Measurements from ENCODE around the gene MITF. TPM values are rescaled to one million over a fixed set of nuclear protein-coding genes. Genes with fewer than 3 reads are reported as not detected.

MITF gene
- total and polyA plus RNA-seq, 2 donors (not counting 1 experiment from before 2014, with no cell fraction given): 0.10 TPM; not detected in 1

DNA sequence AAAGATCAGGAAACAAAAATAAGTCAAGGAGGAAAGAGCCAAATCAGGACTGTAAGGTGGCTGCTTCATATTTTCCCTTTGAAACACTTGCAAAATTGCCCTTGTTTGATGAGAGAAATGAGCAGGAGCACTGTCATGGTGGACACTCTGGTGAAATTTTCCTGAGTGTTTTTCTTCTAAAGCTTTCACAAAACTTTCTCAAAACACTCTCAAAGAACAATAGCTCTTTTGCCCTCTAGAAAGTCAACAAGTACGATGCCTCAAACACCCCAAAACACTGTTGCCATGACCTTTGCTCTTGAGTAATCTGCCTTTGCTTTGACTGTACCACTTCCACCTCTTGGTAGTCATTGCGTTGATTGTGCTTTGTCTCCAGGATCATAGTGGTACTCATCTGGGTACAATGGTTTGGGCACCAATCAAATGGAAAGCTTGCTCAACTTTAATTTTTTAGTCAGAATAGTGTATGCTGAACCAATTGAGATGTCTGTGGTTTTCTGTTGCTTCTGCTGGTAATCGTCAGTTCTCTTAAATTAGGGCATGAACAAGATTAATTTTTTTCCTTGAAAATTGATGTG is 13.2 kb upstream of the MITF start:
- ChIA-PET CTCF (no interaction called here), POLR2A (no interaction called here)
- peaks cover 0 to 3% (median 0%) of the 10 kb centered on the region in 4 experiments for H3K27me3 ChIP-seq (replicated peaks in 1 of 4; ENCODE audit: control extremely low read depth in 1 of 4, control insufficient read depth in 3 of 4, insufficient read depth in 4 of 4, low read length in 3 of 4)
- Mint-ChIP-seq H3K27me3 (peaks cover 6% of the 10 kb centered on the region), H3K4me1 (no peaks in the 10 kb centered on the region), H3K4me3 (no peak overlapping the region), H3K27ac (no peak overlapping the region), H3K9me3 (ENCODE audit: insufficient read depth) (no peaks in the 10 kb centered on the region)
- H3K4me1 ChIP-seq (ENCODE audit: control insufficient read depth in 2 of 2, insufficient read depth in 2 of 2, low read length in 2 of 2): no peaks in the 10 kb centered on the region
- no peaks in the 10 kb centered on the region for H3K36me3 ChIP-seq (replicated peaks in 1 of 2; ENCODE audit: control extremely low read depth in 1 of 2, control insufficient read depth in 1 of 2, extremely low read depth in 1 of 2, insufficient read depth in 2 of 2, low read length in 1 of 2)
- no peaks in the 10 kb centered on the region for H3K9me3 ChIP-seq (ENCODE audit: control extremely low read depth in 1 of 3, control insufficient read depth in 2 of 3, insufficient read depth in 1 of 3, low read length in 2 of 3)
- no peak overlapping the region for H3K9ac ChIP-seq (ENCODE audit: low read length)
- H3K27ac ChIP-seq (ENCODE audit: low read length in 2 of 2): no peak overlapping the region
- ATAC-seq (ENCODE audit: low read depth): no peak
- H3K4me2 ChIP-seq (replicated peaks; ENCODE audit: low read depth, low read length, poor library complexity, severe bottlenecking): no peak overlapping the region
- WGBS (ENCODE audit: insufficient coverage): 100% methylated on average over 1 of the region's 3 CpGs
- TF ChIP-seq, protein P1, sequence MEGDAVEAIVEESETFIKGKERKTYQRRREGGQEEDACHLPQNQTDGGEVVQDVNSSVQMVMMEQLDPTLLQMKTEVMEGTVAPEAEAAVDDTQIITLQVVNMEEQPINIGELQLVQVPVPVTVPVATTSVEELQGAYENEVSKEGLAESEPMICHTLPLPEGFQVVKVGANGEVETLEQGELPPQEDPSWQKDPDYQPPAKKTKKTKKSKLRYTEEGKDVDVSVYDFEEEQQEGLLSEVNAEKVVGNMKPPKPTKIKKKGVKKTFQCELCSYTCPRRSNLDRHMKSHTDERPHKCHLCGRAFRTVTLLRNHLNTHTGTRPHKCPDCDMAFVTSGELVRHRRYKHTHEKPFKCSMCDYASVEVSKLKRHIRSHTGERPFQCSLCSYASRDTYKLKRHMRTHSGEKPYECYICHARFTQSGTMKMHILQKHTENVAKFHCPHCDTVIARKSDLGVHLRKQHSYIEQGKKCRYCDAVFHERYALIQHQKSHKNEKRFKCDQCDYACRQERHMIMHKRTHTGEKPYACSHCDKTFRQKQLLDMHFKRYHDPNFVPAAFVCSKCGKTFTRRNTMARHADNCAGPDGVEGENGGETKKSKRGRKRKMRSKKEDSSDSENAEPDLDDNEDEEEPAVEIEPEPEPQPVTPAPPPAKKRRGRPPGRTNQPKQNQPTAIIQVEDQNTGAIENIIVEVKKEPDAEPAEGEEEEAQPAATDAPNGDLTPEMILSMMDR (IDR thresholded peaks at IDR 0.05): no peak
- no peak for TF ChIP-seq EZH2 (IDR thresholded peaks at IDR 0.05; ENCODE audit: borderline replicate concordance, insufficient read depth, low read depth, low read length, poor library complexity, severe bottlenecking)
- intact Hi-C loops (cut with micrococcal nuclease): no loop called here
- no peak overlapping the region for H2AFZ ChIP-seq (ENCODE audit: insufficient read depth, low read depth, low read length, poor library complexity, severe bottlenecking)
- no peaks in the 10 kb centered on the region for H4K20me1 ChIP-seq (ENCODE audit: control insufficient read depth, insufficient read depth, low read length, poor library complexity, severe bottlenecking)
- no peaks in the 10 kb centered on the region for H3K79me2 ChIP-seq (ENCODE audit: control insufficient read depth, insufficient read depth, low read length)
- no peak for DNase-seq
- H3K4me3 ChIP-seq (ENCODE audit: control extremely low read depth in 1 of 5, extremely low read depth in 1 of 5, insufficient read depth in 1 of 5, low read depth in 2 of 5, low read length in 4 of 5): no peak overlapping the region

DNA sequence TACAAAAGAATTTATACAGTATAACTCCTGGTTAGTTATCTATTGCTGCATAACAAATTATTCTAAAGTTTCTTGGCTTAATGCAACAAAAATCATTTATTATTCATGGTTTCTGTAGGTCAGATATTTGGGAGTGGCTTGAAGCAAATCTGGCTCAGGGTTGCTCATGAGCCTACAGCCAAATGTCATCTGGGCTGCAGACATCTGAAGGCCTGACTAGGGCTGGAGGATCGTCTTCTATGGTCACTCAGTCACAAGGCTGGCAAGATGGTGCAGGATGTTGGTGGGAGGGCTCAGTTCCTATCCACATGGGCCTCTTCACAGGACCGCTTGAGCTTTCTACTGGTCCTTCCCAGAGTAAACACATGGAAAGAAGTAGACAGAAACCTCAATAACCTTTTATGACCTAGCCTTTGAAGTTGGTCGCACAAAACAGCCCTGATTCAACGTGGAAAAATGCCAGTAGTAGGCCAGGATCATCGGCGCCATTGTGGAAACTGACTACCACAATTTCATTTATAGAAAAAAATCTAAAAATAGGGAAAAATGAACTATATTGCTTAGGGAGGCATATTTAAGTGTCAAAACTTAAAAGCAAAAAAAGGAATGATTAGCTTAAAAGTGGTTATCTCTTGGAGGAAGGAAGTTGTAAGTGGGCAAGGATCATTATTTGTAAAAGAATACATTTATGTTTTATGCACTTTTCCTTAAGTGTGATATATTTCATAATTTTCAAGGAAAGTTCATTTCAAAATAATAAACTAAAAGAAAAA is 9.9 kb upstream of the MITF start:
- TF ChIP-seq, protein P1 (IDR thresholded peaks at IDR 0.05): no peak
- TF ChIP-seq EZH2 (IDR thresholded peaks at IDR 0.05; ENCODE audit: borderline replicate concordance, insufficient read depth, low read depth, low read length, poor library complexity, severe bottlenecking): no peak
- Histone ChIP-seq H4K20me1 (ENCODE audit: control insufficient read depth, insufficient read depth, low read length, poor library complexity, severe bottlenecking) (no peaks in the 10 kb centered on the region), H3K27me3 (replicated peaks in 1 of 4; ENCODE audit: control extremely low read depth in 1 of 4, control insufficient read depth in 3 of 4, insufficient read depth in 4 of 4, low read length in 3 of 4) (peaks cover 0 to 3% (median 0%) of the 10 kb centered on the region in 4 experiments), H3K27ac (ENCODE audit: low read length in 2 of 2) (no peak overlapping the region), H3K9ac (ENCODE audit: low read length) (no peak overlapping the region), H3K36me3 (replicated peaks in 1 of 2; ENCODE audit: control extremely low read depth in 1 of 2, control insufficient read depth in 1 of 2, extremely low read depth in 1 of 2, insufficient read depth in 2 of 2, low read length in 1 of 2) (no peaks in the 10 kb centered on the region), H3K4me2 (replicated peaks; ENCODE audit: low read depth, low read length, poor library complexity, severe bottlenecking) (no peak overlapping the region), H3K4me3 (ENCODE audit: control extremely low read depth in 1 of 5, extremely low read depth in 1 of 5, insufficient read depth in 1 of 5, low read depth in 2 of 5, low read length in 4 of 5) (no peak overlapping the region), H2AFZ (ENCODE audit: insufficient read depth, low read depth, low read length, poor library complexity, severe bottlenecking) (no peak overlapping the region), H3K9me3 (ENCODE audit: control extremely low read depth in 1 of 3, control insufficient read depth in 2 of 3, insufficient read depth in 1 of 3, low read length in 2 of 3) (no peaks in the 10 kb centered on the region), H3K79me2 (ENCODE audit: control insufficient read depth, insufficient read depth, low read length) (no peaks in the 10 kb centered on the region), H3K4me1 (ENCODE audit: control insufficient read depth in 2 of 2, insufficient read depth in 2 of 2, low read length in 2 of 2) (no peaks in the 10 kb centered on the region)
- ChIA-PET POLR2A (no interaction called here), CTCF (no interaction called here)
- no peak overlapping the region for H3K27ac Mint-ChIP-seq
- peaks cover 13% of the 10 kb centered on the region for H3K27me3 Mint-ChIP-seq
- H3K4me1 Mint-ChIP-seq: no peaks in the 10 kb centered on the region
- H3K4me3 Mint-ChIP-seq: no peak overlapping the region
- 85% methylated on average over 3 of the region's 6 CpGs for WGBS (ENCODE audit: insufficient coverage)
- DNase-seq (no peak), ATAC-seq (ENCODE audit: low read depth) (no peak)
- H3K9me3 Mint-ChIP-seq (ENCODE audit: insufficient read depth): no peaks in the 10 kb centered on the region
- intact Hi-C loops (cut with micrococcal nuclease): no loop called here
